ENCODE data around the gene BDKRB2. TPM values are rescaled to one million over a fixed set of nuclear protein-coding genes. Genes with fewer than 3 reads are reported as not detected.

BDKRB2 gene
- total RNA-seq, 1 experiment from 2014 or later = 0.05 TPM

DNA sequence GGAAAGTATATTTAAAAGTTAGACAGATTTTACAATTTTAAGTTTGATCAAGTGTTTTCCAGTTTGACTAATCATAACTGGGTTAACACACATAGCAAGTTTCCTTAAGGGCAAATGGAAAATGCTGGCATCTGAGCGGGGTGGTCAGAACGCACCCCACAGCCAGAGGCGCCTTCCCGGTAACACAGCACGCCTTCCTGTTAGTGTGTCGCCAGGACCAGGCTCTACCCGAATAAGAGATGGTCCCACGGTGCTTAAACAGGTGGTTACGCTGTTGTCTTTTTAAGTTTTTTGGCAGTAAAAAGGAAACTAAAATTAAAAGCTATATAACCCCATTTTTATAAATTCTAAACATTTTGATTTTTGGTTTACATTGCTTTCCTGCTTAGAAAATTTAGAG lies 79.4 kb downstream of the BDKRB2 start:
- ChIA-PET POLR2A (no interaction called here), CTCF (interaction anchor here (0.6 kb wide), 1 partner anchor 190 kb away, joined by 3 read pairs; no protein-coding TSS in a partner anchor)
- TF ChIP-seq SIN3A (IDR thresholded peaks at IDR 0.05; ENCODE audit: borderline replicate concordance, insufficient read depth, low read depth, low read length) (no peak), POLR2AphosphoS5 (IDR thresholded peaks at IDR 0.05; ENCODE audit: low read depth, low read length) (no peak), TCF7L2 (IDR thresholded peaks at IDR 0.05; ENCODE audit: low read depth, low read length) (no peak)
- TF ChIP-seq, protein P1, sequence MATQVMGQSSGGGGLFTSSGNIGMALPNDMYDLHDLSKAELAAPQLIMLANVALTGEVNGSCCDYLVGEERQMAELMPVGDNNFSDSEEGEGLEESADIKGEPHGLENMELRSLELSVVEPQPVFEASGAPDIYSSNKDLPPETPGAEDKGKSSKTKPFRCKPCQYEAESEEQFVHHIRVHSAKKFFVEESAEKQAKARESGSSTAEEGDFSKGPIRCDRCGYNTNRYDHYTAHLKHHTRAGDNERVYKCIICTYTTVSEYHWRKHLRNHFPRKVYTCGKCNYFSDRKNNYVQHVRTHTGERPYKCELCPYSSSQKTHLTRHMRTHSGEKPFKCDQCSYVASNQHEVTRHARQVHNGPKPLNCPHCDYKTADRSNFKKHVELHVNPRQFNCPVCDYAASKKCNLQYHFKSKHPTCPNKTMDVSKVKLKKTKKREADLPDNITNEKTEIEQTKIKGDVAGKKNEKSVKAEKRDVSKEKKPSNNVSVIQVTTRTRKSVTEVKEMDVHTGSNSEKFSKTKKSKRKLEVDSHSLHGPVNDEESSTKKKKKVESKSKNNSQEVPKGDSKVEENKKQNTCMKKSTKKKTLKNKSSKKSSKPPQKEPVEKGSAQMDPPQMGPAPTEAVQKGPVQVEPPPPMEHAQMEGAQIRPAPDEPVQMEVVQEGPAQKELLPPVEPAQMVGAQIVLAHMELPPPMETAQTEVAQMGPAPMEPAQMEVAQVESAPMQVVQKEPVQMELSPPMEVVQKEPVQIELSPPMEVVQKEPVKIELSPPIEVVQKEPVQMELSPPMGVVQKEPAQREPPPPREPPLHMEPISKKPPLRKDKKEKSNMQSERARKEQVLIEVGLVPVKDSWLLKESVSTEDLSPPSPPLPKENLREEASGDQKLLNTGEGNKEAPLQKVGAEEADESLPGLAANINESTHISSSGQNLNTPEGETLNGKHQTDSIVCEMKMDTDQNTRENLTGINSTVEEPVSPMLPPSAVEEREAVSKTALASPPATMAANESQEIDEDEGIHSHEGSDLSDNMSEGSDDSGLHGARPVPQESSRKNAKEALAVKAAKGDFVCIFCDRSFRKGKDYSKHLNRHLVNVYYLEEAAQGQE (IDR thresholded peaks at IDR 0.05; ENCODE audit: insufficient read depth in 1 of 2, low read depth in 2 of 2, low read length in 1 of 2) = no peak
- no peaks in the 10 kb centered on the region; the same call in 1 of the 2 replicates for H3K36me3 ChIP-seq (ENCODE audit: control insufficient read depth, insufficient read depth, low read length)
- no peak overlapping the region for H3K4me3 ChIP-seq (ENCODE audit: low read depth in 2 of 2, low read length in 2 of 2)
- DNase-seq (ENCODE audit: low read depth, low spot score) (no peak), ATAC-seq (no peak)
- intact Hi-C loops (cut with micrococcal nuclease; ENCODE audit: unreplicated experiment) = loop anchor here (5.0 kb wide), 1 partner anchor 138 kb away; no protein-coding TSS in a partner anchor
- H3K4me1 ChIP-seq (ENCODE audit: control insufficient read depth, insufficient read depth, low read length) = no peaks in the 10 kb centered on the region
- H3K27ac ChIP-seq (ENCODE audit: low read length) = no peak overlapping the region
- H3K9me3 ChIP-seq (ENCODE audit: control insufficient read depth, insufficient read depth, low read depth, low read length) = no peaks in the 10 kb centered on the region
- H3K27me3 ChIP-seq (ENCODE audit: control insufficient read depth, insufficient read depth, low read length) = no peaks in the 10 kb centered on the region
- BruUV-seq (replicated peaks) = no TSS peak
- in situ Hi-C loops (cut with HindIII; ENCODE audit: low pct_unique_long_range_greater_than_20kb, low sequenced_read_pairs) = no loop called here

DNA sequence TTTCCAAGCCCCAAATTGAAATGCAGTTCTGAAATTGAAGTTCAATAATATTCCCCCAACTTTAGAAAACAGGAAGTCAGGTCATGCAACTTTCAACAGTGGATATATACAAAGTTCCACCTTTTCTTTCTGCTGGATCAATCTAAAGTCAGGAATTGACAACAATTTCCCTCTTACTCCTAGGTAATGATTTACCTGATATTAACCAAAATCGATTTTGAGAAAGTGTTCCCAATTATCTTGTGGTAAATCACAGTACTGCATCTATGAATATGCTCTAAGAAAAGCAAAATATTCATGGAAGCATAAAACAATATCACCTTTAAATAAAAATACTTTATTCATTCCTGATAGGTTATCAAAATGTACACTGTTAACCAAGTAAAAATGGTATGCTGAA lies 79.8 kb downstream of the BDKRB2 start:
- Histone ChIP-seq H3K9me3 (ENCODE audit: control insufficient read depth, insufficient read depth, low read depth, low read length) (no peaks in the 10 kb centered on the region), H3K4me1 (ENCODE audit: control insufficient read depth, insufficient read depth, low read length) (no peaks in the 10 kb centered on the region), H3K36me3 (ENCODE audit: control insufficient read depth, insufficient read depth, low read length) (no peaks in the 10 kb centered on the region; the same call in 1 of the 2 replicates), H3K4me3 (ENCODE audit: low read depth in 2 of 2, low read length in 2 of 2) (no peak overlapping the region), H3K27me3 (ENCODE audit: control insufficient read depth, insufficient read depth, low read length) (no peaks in the 10 kb centered on the region), H3K27ac (ENCODE audit: low read length) (no peak overlapping the region)
- intact Hi-C loops (cut with micrococcal nuclease; ENCODE audit: unreplicated experiment) = loop anchor here (5.0 kb wide), 1 partner anchor 138 kb away; no protein-coding TSS in a partner anchor
- BruUV-seq (replicated peaks) = no TSS peak
- CTCF ChIA-PET = no interaction called here
- TF ChIP-seq, protein P2, sequence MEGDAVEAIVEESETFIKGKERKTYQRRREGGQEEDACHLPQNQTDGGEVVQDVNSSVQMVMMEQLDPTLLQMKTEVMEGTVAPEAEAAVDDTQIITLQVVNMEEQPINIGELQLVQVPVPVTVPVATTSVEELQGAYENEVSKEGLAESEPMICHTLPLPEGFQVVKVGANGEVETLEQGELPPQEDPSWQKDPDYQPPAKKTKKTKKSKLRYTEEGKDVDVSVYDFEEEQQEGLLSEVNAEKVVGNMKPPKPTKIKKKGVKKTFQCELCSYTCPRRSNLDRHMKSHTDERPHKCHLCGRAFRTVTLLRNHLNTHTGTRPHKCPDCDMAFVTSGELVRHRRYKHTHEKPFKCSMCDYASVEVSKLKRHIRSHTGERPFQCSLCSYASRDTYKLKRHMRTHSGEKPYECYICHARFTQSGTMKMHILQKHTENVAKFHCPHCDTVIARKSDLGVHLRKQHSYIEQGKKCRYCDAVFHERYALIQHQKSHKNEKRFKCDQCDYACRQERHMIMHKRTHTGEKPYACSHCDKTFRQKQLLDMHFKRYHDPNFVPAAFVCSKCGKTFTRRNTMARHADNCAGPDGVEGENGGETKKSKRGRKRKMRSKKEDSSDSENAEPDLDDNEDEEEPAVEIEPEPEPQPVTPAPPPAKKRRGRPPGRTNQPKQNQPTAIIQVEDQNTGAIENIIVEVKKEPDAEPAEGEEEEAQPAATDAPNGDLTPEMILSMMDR (IDR thresholded peaks at IDR 0.05) = no peak
- POLR2A ChIA-PET = no interaction called here
- ATAC-seq (no peak), DNase-seq (ENCODE audit: low read depth, low spot score) (no peak)
- in situ Hi-C loops (cut with HindIII; ENCODE audit: low pct_unique_long_range_greater_than_20kb, low sequenced_read_pairs) = no loop called here

DNA sequence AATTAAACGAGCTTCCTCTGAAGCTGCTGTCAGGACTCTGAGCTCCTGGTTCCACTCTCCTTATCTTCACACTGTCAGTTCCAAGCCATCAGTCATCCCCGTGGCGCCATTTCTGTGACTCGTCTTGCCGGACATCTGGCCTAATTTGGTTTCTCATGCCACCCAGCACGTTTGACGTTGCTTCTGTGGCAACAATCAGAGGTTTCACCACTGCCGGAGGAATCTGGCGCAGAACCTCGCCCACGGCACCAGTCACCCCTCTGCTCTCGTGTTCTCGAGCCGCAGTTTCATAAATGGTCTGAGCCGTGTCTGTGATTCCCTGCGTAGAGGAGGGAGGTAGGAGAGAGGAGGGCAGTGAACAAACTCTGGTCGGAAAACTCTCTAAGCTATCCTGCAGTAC lies 81.0 kb downstream of the BDKRB2 start:
- in situ Hi-C loops (cut with HindIII; ENCODE audit: low pct_unique_long_range_greater_than_20kb, low sequenced_read_pairs) (no loop called here), intact Hi-C loops (cut with micrococcal nuclease; ENCODE audit: unreplicated experiment) (no loop called here)
- no TSS peak for BruUV-seq (replicated peaks)
- no peak for ATAC-seq
- Histone ChIP-seq H3K4me3 (ENCODE audit: low read depth in 2 of 2, low read length in 2 of 2) (no peak overlapping the region), H3K27me3 (ENCODE audit: control insufficient read depth, insufficient read depth, low read length) (no peaks in the 10 kb centered on the region), H3K27ac (ENCODE audit: low read length) (no peak overlapping the region), H3K4me1 (ENCODE audit: control insufficient read depth, insufficient read depth, low read length) (no peaks in the 10 kb centered on the region), H3K9me3 (ENCODE audit: control insufficient read depth, insufficient read depth, low read depth, low read length) (no peaks in the 10 kb centered on the region), H3K36me3 (ENCODE audit: control insufficient read depth, insufficient read depth, low read length) (no peaks in the 10 kb centered on the region; the same call in none of the 2 replicates)
- POLR2A ChIA-PET = no interaction called here
- TF ChIP-seq TCF7L2 (IDR thresholded peaks at IDR 0.05; ENCODE audit: low read depth, low read length) (no peak), POLR2AphosphoS5 (IDR thresholded peaks at IDR 0.05; ENCODE audit: low read depth, low read length) (no peak), SIN3A (IDR thresholded peaks at IDR 0.05; ENCODE audit: borderline replicate concordance, insufficient read depth, low read depth, low read length) (no peak)
- TF ChIP-seq, protein P1 (IDR thresholded peaks at IDR 0.05; ENCODE audit: insufficient read depth in 1 of 2, low read depth in 2 of 2, low read length in 1 of 2) = no peak
- TF ChIP-seq, protein P2 (IDR thresholded peaks at IDR 0.05) = no peak
- no peak for DNase-seq (ENCODE audit: low read depth, low spot score)
- CTCF ChIA-PET = no interaction called here
